Measurements from ENCODE around the gene EIF3L.

Gene EIF3L

GRCh38 chr22:37932401-37932800, 83.2 kb downstream of the EIF3L start:
- H3K9ac ChIP-seq (ENCODE audit: low read length): no peak overlapping the region
- no peak overlapping the region for H2BK120ac ChIP-seq (ENCODE audit: low read depth, low read length)
- no peak overlapping the region for H3K4me3 ChIP-seq (ENCODE audit: insufficient read depth in 1 of 2, low read depth in 1 of 2, low read length in 2 of 2)
- peaks cover 22% of the 10 kb centered on the region for H3K4me1 ChIP-seq (ENCODE audit: control insufficient read depth, insufficient read depth, low read depth, low read length)
- no peak overlapping the region for H3K23ac ChIP-seq (ENCODE audit: low read length in 2 of 2)
- no peak overlapping the region for H3K27ac ChIP-seq (ENCODE audit: low read length, poor library complexity, severe bottlenecking)
- H2AFZ ChIP-seq (ENCODE audit: low read depth, low read length): no peak overlapping the region
- no peak overlapping the region for H3K4ac ChIP-seq (ENCODE audit: low read depth in 1 of 2, low read length in 2 of 2)
- H2BK5ac ChIP-seq (ENCODE audit: low read depth, low read length, poor library complexity, severe bottlenecking): no peak overlapping the region
- no peak overlapping the region for H4K8ac ChIP-seq (ENCODE audit: low read length)
- no peak overlapping the region for H3K4me2 ChIP-seq (ENCODE audit: low read length, poor library complexity, severe bottlenecking)
- H3K36me3 ChIP-seq (ENCODE audit: control insufficient read depth in 1 of 2, insufficient read depth in 2 of 2, low read depth in 1 of 2, low read length in 2 of 2): peaks cover 63 to 70% of the 10 kb centered on the region in 2 experiments
- peaks cover 27% of the 10 kb centered on the region for H3K79me1 ChIP-seq (replicated peaks; ENCODE audit: low read length, poor library complexity, severe bottlenecking)
- H3K14ac ChIP-seq (ENCODE audit: low read length in 2 of 2): no peak overlapping the region
- DNase-seq: no peak
- no peak overlapping the region for H2BK12ac ChIP-seq (ENCODE audit: low read length in 2 of 2)
- WGBS: 96% methylated on average over 10 of the region's 10 CpGs
- H2BK15ac ChIP-seq (ENCODE audit: low read depth, poor library complexity, severe bottlenecking): no peak overlapping the region
- no peak overlapping the region for H4K91ac ChIP-seq (ENCODE audit: low read length)
- H3K9me3 ChIP-seq (ENCODE audit: control insufficient read depth, low read length): no peaks in the 10 kb centered on the region
- no peaks in the 10 kb centered on the region for H3K27me3 ChIP-seq (ENCODE audit: control insufficient read depth in 1 of 2, insufficient read depth in 1 of 2, low read length in 2 of 2)
- no peak overlapping the region for H2AK5ac ChIP-seq (ENCODE audit: low read length, severe bottlenecking)
- H3K18ac ChIP-seq (ENCODE audit: low read depth in 1 of 2, low read length in 2 of 2): no peak overlapping the region

GRCh38 chr22:37932821-37933578, 83.8 kb downstream of the EIF3L start:
- H2BK5ac ChIP-seq (ENCODE audit: low read depth, low read length, poor library complexity, severe bottlenecking): no peak overlapping the region
- WGBS: 94% methylated on average over 21 of the region's 21 CpGs
- no peak overlapping the region for H2BK120ac ChIP-seq (ENCODE audit: low read depth, low read length)
- no peak overlapping the region for H3K27ac ChIP-seq (ENCODE audit: low read length, poor library complexity, severe bottlenecking)
- H3K9ac ChIP-seq (ENCODE audit: low read length): peak overlapping the region; percentile 26
- H3K18ac ChIP-seq (ENCODE audit: low read depth in 1 of 2, low read length in 2 of 2): peak overlapping the region in 1 of 2 experiments; percentile 5
- H3K27me3 ChIP-seq (ENCODE audit: control insufficient read depth in 1 of 2, insufficient read depth in 1 of 2, low read length in 2 of 2): no peaks in the 10 kb centered on the region
- no peak overlapping the region for H3K14ac ChIP-seq (ENCODE audit: low read length in 2 of 2)
- peaks cover 22% of the 10 kb centered on the region for H3K4me1 ChIP-seq (ENCODE audit: control insufficient read depth, insufficient read depth, low read depth, low read length)
- H3K23ac ChIP-seq (ENCODE audit: low read length in 2 of 2): no peak overlapping the region
- no peak overlapping the region for H2AK5ac ChIP-seq (ENCODE audit: low read length, severe bottlenecking)
- no peak overlapping the region for H3K4ac ChIP-seq (ENCODE audit: low read depth in 1 of 2, low read length in 2 of 2)
- H3K79me1 ChIP-seq (replicated peaks; ENCODE audit: low read length, poor library complexity, severe bottlenecking): peaks cover 28% of the 10 kb centered on the region
- no peak overlapping the region for H4K8ac ChIP-seq (ENCODE audit: low read length)
- H3K4me3 ChIP-seq (ENCODE audit: insufficient read depth in 1 of 2, low read depth in 1 of 2, low read length in 2 of 2): no peak overlapping the region
- DNase-seq: no peak
- peak overlapping the region; percentile 50 for H2BK15ac ChIP-seq (ENCODE audit: low read depth, poor library complexity, severe bottlenecking)
- peak overlapping the region in 1 of 2 experiments; percentile 3 for H2BK12ac ChIP-seq (ENCODE audit: low read length in 2 of 2)
- H2AFZ ChIP-seq (ENCODE audit: low read depth, low read length): no peak overlapping the region
- no peak overlapping the region for H3K4me2 ChIP-seq (ENCODE audit: low read length, poor library complexity, severe bottlenecking)
- H4K91ac ChIP-seq (ENCODE audit: low read length): no peak overlapping the region
- peaks cover 63 to 70% of the 10 kb centered on the region in 2 experiments for H3K36me3 ChIP-seq (ENCODE audit: control insufficient read depth in 1 of 2, insufficient read depth in 2 of 2, low read depth in 1 of 2, low read length in 2 of 2)
- H3K9me3 ChIP-seq (ENCODE audit: control insufficient read depth, low read length): no peaks in the 10 kb centered on the region

- Histone ChIP-seq H4K91ac (ENCODE audit: low read length) (no peak overlapping the region), H3K14ac (ENCODE audit: low read length in 2 of 2) (no peak overlapping the region), H2AFZ (ENCODE audit: low read depth, low read length) (no peak overlapping the region), H3K4ac (ENCODE audit: low read depth in 1 of 2, low read length in 2 of 2) (no peak overlapping the region), H2BK120ac (ENCODE audit: low read depth, low read length) (no peak overlapping the region), H2BK12ac (ENCODE audit: low read length in 2 of 2) (no peak overlapping the region), H3K27me3 (ENCODE audit: control insufficient read depth in 1 of 2, insufficient read depth in 1 of 2, low read length in 2 of 2) (no peaks in the 10 kb centered on the region), H3K4me3 (ENCODE audit: insufficient read depth in 1 of 2, low read depth in 1 of 2, low read length in 2 of 2) (no peak overlapping the region), H4K8ac (ENCODE audit: low read length) (no peak overlapping the region), H3K27ac (ENCODE audit: low read length, poor library complexity, severe bottlenecking) (peak overlapping the region; percentile 45), H2AK5ac (ENCODE audit: low read length, severe bottlenecking) (no peak overlapping the region), H3K4me2 (ENCODE audit: low read length, poor library complexity, severe bottlenecking) (no peak overlapping the region), H3K23ac (ENCODE audit: low read length in 2 of 2) (no peak overlapping the region), H2BK15ac (ENCODE audit: low read depth, poor library complexity, severe bottlenecking) (peak overlapping the region; percentile 12), H2BK5ac (ENCODE audit: low read depth, low read length, poor library complexity, severe bottlenecking) (no peak overlapping the region), H3K36me3 (ENCODE audit: control insufficient read depth in 1 of 2, insufficient read depth in 2 of 2, low read depth in 1 of 2, low read length in 2 of 2) (peaks cover 59 to 69% of the 10 kb centered on the region in 2 experiments), H3K9ac (ENCODE audit: low read length) (peak overlapping the region; percentile 82), H3K4me1 (ENCODE audit: control insufficient read depth, insufficient read depth, low read depth, low read length) (peaks cover 22% of the 10 kb centered on the region), H3K79me1 (replicated peaks; ENCODE audit: low read length, poor library complexity, severe bottlenecking) (peaks cover 25% of the 10 kb centered on the region), H3K9me3 (ENCODE audit: control insufficient read depth, low read length) (no peaks in the 10 kb centered on the region), H3K18ac (ENCODE audit: low read depth in 1 of 2, low read length in 2 of 2) (peak overlapping the region in 1 of 2 experiments; percentile 38)
- peak; percentile 95 for DNase-seq
- 8% methylated on average over 13 of the region's 13 CpGs for WGBS
Measured at GRCh38 chr22:37933711-37934376, 84.6 kb downstream of the EIF3L start.
